Heart right ventricle (tissue), 16 donors: ENCODE results near the gene FGF14. TPM values are rescaled to one million over a fixed set of nuclear protein-coding genes. Genes with fewer than 3 reads are reported as not detected.
A peak's percentile ranks its signal among the peaks of the same experiment; 100 is the strongest.

Experiments used
- ATAC-seq, 8 donors: fragments of 200-7000 bp; cut with Tn5 transposase; one replicate each; pipeline ENCODE4 v1.9.1; 2020; ENCODE audit warnings: mild to moderate bottlenecking in 8 of 8, moderate library complexity in 8 of 8, moderate number of reproducible peaks in 1 of 8
- DNase-seq, 2 donors: peaks; one replicate each; pipeline ENCODE4 v3.0.0-alpha.2; 2020
- H3K27ac ChIP-seq, 10 donors: fragments of 200-600 bp; sonication (generic) in 2 of 10; one replicate each; pipeline versions ENCODE4 v1.5.0 to v1.8.0; 2020 to 2022; ENCODE audit warnings: mild to moderate bottlenecking in 3 of 10
- H3K27me3 ChIP-seq, 7 donors: fragments of 200-600 bp; one replicate each; pipeline ENCODE4 v1.8.0; 2021 to 2022; ENCODE audit warnings: mild to moderate bottlenecking in 2 of 7
- H3K36me3 ChIP-seq, 9 donors: fragments of 200-600 bp; sonication (generic) in 1 of 9; one replicate each; pipeline versions ENCODE4 v1.5.0 to v1.8.0; 2020 to 2022; ENCODE audit warnings: mild to moderate bottlenecking in 2 of 9
- H3K4me1 ChIP-seq, 9 donors: fragments of 200-600 bp; sonication (generic) in 1 of 9; one replicate each; pipeline versions ENCODE4 v1.5.0 to v1.8.0; 2020 to 2022; ENCODE audit warnings: mild to moderate bottlenecking in 4 of 9
- H3K4me3 ChIP-seq, 10 donors: fragments of 200-600 bp; sonication (generic) in 2 of 10; one replicate each; pipeline versions ENCODE4 v1.5.0 to v1.8.0; 2020 to 2022; ENCODE audit warnings: mild to moderate bottlenecking in 7 of 10, moderate library complexity in 2 of 10
- H3K9me3 ChIP-seq, 11 donors: fragments of 200-600 bp in 10 of 11; sonication (generic) in 2 of 11; one replicate each; pipeline versions ENCODE4 v1.5.0 to v1.8.0; 2013 to 2022; ENCODE audit warnings: mild to moderate bottlenecking in 2 of 11, control low read depth in 1 of 11, moderate library complexity in 1 of 11
- CTCF ChIP-seq, 9 donors: fragments of 200-600 bp; sonication (generic) in 2 of 9; IDR thresholded peaks; one replicate each; pipeline versions ENCODE4 v1.5.0 to v1.8.0; 2021 to 2022; ENCODE audit warnings: antibody characterized with exemption in 9 of 9, mild to moderate bottlenecking in 5 of 9, moderate library complexity in 1 of 9
- WGBS, 2 donors: extraction: QIAGEN DNeasy Blood & Tissue Kit; methylation state at CpG; one replicate each; pipeline ENCODE4 v1.1.7; 2013; ENCODE audit warnings: inconsistent platforms in 1 of 2; 5-methylcytosine and 5-hydroxymethylcytosine counted together
- intact Hi-C, 10 donors: fragments of 100-400 bp; cut with DNase I; formaldehyde crosslinking; loops; one replicate each; pipeline versions ENCODE4 v1.11.1 to v1.14.2; 2022
- polyA plus RNA-seq, 2 donors: library from polyadenylated mRNA; stranded (reverse); fragments of 200-250 nt; gene quantifications; one replicate each; pipeline ENCODE4 v1.2.3, GENCODE V29; 2013
- total RNA-seq, 10 donors: library from RNA; stranded (reverse); fragmentation: NEBNext Ultra II Directional in 3 of 10; extraction: Animal tissue kit (Norgen Biotek cat#: 25700) in 3 of 10; gene quantifications; one replicate each; pipeline versions ENCODE4 v1.2.1 to v1.2.4, GENCODE V29; 2021 to 2023
- donor health status: Arrhythmogenic right ventricular cardiomyopathy.
- donor health status: ischemic (EF 13 %, LVEDD 7.1; RV severe dilation, severe dysfunction).
- donor health status: healthy with polysubstance abuse.
- donor health status: DM: no; HTN: yes; CAD: no.
- donor health status: DM: no; HTN: no; CAD: no.
- donor health status: ischemic (EF 25% LVEDD 6.9; RV normal size, moderate dysfunction).
- donor health status: ischemic (EF 25% LVEDD 5.7; RV mildly dilated, moderate dysfunction).
- donor health status: healthy.
- donor health status: DM: yes; HTN: yes; CAD: no.
- donor health status: Ischemic cardiomyopathy.
- donor health status: ischemic (EF 35%, LVEDD 5.7; RV mildly dilated, moderate dysfunction).
- donor health status: nonischemic (EF 11% LVEDD 7.7; RV severe dilation, severe dysfunction).
- donor health status: DM: yes; HTN: yes; CAD: no.
- donor health status: PGD.
- donor health status: ischemic (EF 29% LVEDD 5.4; RV normal size, mild dysfunction).
- donor health status: nonischemic (EF 23%, LVEDD 6.1; RV moderate dilation, normal function).

The FGF14 gene
- total and polyA plus RNA-seq, 12 donors: 0.20 to 7.8 (median 5.3) TPM

- Histone ChIP-seq H3K4me1 (no peaks in the 10 kb centered on the region), H3K9me3 (peaks cover 0 to 57% (median 30%) of the 10 kb centered on the region in 11 donors), H3K27me3 (no peaks in the 10 kb centered on the region), H3K36me3 (no peaks in the 10 kb centered on the region), H3K4me3 (no peak overlapping the region), H3K27ac (no peak overlapping the region)
- intact Hi-C loops: no loop called here
- no peak for TF ChIP-seq CTCF (IDR thresholded peaks at IDR 0.05)
- no peak for DNase-seq
- 67 to 72% methylated on average over 2 of the region's 2 CpGs for WGBS, 2 donors
- ATAC-seq: no peak
These were observed 20.8 kb upstream of the FGF14 start for GRCh38 chr13:102422690-102423089.

- peaks cover 0 to 33% (median 14%) of the 10 kb centered on the region in 7 donors for H3K27me3 ChIP-seq
- H3K27ac ChIP-seq: no peak overlapping the region
- intact Hi-C loops: loop anchor here in 1 of 10 donors (10.0 kb wide), 1 partner anchor 49 kb away; no protein-coding TSS in a partner anchor
- ATAC-seq (no peak), DNase-seq (no peak)
- no peak for TF ChIP-seq CTCF (IDR thresholded peaks at IDR 0.05)
- H3K4me1 ChIP-seq: peaks cover 0 to 13% (median 4%) of the 10 kb centered on the region in 9 donors
- WGBS, 2 donors: 68 to 69% methylated on average over 3 of the region's 3 CpGs
- H3K36me3 ChIP-seq: no peaks in the 10 kb centered on the region
- H3K9me3 ChIP-seq: no peaks in the 10 kb centered on the region
- H3K4me3 ChIP-seq: no peak overlapping the region
These were observed 3.8 kb upstream of the FGF14 start for GRCh38 chr13:102405499-102406100.

GRCh38 chr13:102402290-102402689 is 442 bp upstream of the FGF14 start:
- WGBS, 2 donors: 1 to 4% methylated on average over 14 of the region's 14 CpGs
- ATAC-seq: peak; percentile 53 to 80 (median 60)
- DNase-seq: peak; percentile 11 to 42
- intact Hi-C loops: loop anchor here in 2 of 10 donors (5.0 to 10.0 kb wide), 2 partner anchors 53 to 310 kb away; no protein-coding TSS in a partner anchor
- peak overlapping the region; percentile 7 to 67 (median 61) for H3K4me3 ChIP-seq
- H3K27ac ChIP-seq: peak overlapping the region in 3 of 10 donors; percentile 1 to 52 (median 37)
- H3K4me1 ChIP-seq: peaks cover 0 to 23% (median 5%) of the 10 kb centered on the region in 9 donors
- TF ChIP-seq CTCF (IDR thresholded peaks at IDR 0.05): peak in 3 of 9 donors; percentile 27 to 38 (median 37)
- H3K9me3 ChIP-seq: no peaks in the 10 kb centered on the region
- no peaks in the 10 kb centered on the region for H3K36me3 ChIP-seq
- H3K27me3 ChIP-seq: peaks cover 0 to 57% (median 25%) of the 10 kb centered on the region in 7 donors

- Histone ChIP-seq H3K27ac (peak overlapping the region in 5 of 10 donors; percentile 11 to 52 (median 29)), H3K4me1 (peaks cover 0 to 23% (median 5%) of the 10 kb centered on the region in 9 donors), H3K4me3 (peak overlapping the region in 9 of 10 donors; percentile 43 to 67 (median 61)), H3K9me3 (no peaks in the 10 kb centered on the region), H3K36me3 (no peaks in the 10 kb centered on the region), H3K27me3 (peaks cover 0 to 57% (median 25%) of the 10 kb centered on the region in 7 donors)
- WGBS, 2 donors: 12 to 17% methylated on average over 7 of the region's 7 CpGs
- intact Hi-C loops: loop anchor here in 2 of 10 donors (5.0 to 10.0 kb wide), 2 partner anchors 54 to 309 kb away; no protein-coding TSS in a partner anchor
- DNase-seq (no peak), ATAC-seq (peak in 7 of 8 donors; percentile 8 to 42 (median 22))
- TF ChIP-seq CTCF (IDR thresholded peaks at IDR 0.05): no peak
These were observed 583 bp downstream of the FGF14 start for GRCh38 chr13:102401265-102401664.
